Measurements from ENCODE around the gene ACRBP. TPM values are rescaled to one million over a fixed set of nuclear protein-coding genes. Genes with fewer than 3 reads are reported as not detected.
A peak's percentile ranks its signal among the peaks of the same experiment; 100 is the strongest.
"Not testable (repeated sequence)": the region's sequence is repeated elsewhere in the genome, so short reads cannot be mapped to it uniquely, and the experiment has no call there.

The ACRBP gene
- total and polyA plus RNA-seq, 5 experiments from 2014 or later, result 0.43 to 14.3 (median 7.1) TPM; not detected in 1

- Mint-ChIP-seq H3K36me3 (peaks cover 1 to 50% (median 25%) of the 10 kb centered on the region in 3 donors), H3K4me1 (peaks cover 38 to 58% (median 52%) of the 10 kb centered on the region in 4 donors), H3K4me3 (peak overlapping the region in 4 of 10 donors; percentile 77 to 96 (median 95)), H3K27ac (peak overlapping the region in 9 of 10 donors; percentile 78 to 97 (median 92)), H3K9me3 (no peaks in the 10 kb centered on the region), H3K27me3 (no peaks in the 10 kb centered on the region)
- DNase-seq (peak in 8 of 10 donors; percentile 13 to 77 (median 39)), ATAC-seq (no peak)
- POLR2A ChIA-PET, result interaction anchor here (0.6 to 4.9 kb wide), 13 partner anchors 11 to 110 kb away, joined by 3 to 41 read pairs (median 6); partner anchors contain the start of genes MRPL51 and ZNF384
Observed at GRCh38 chr12:6603095-6603567, 44.1 kb downstream of the ACRBP start.

GRCh38 chr12:6602526-6602925 is 44.7 kb downstream of the ACRBP start:
- Mint-ChIP-seq H3K9me3 (no peaks in the 10 kb centered on the region), H3K4me3 (peak overlapping the region in 4 of 10 donors; percentile 77 to 96 (median 95)), H3K27ac (peak overlapping the region in 9 of 10 donors; percentile 78 to 97 (median 92)), H3K36me3 (peaks cover 7 to 56% (median 30%) of the 10 kb centered on the region in 3 donors), H3K27me3 (no peaks in the 10 kb centered on the region), H3K4me1 (peaks cover 42 to 61% (median 54%) of the 10 kb centered on the region in 4 donors)
- POLR2A ChIA-PET, result interaction anchor here (0.6 to 4.9 kb wide), 12 partner anchors 11 to 109 kb away, joined by 3 to 41 read pairs (median 4); partner anchors contain the start of genes GAPDH and MRPL51
- no peak for ATAC-seq
- no peak for DNase-seq

GRCh38 chr12:6595673-6596072 is 51.6 kb downstream of the ACRBP start:
- H3K4me3 Mint-ChIP-seq, ATAC-seq, H3K27me3 Mint-ChIP-seq, H3K9me3 Mint-ChIP-seq, DNase-seq: not testable (repeated sequence)
- Mint-ChIP-seq H3K4me1 (peaks cover 3 to 35% (median 23%) of the 10 kb centered on the region in 4 donors), H3K36me3 (peaks cover 17 to 98% (median 39%) of the 10 kb centered on the region in 3 donors), H3K27ac (peak overlapping the region in 4 of 10 donors; percentile 24 to 91 (median 57))
- POLR2A ChIA-PET, result interaction anchor here (0.7 to 1.3 kb wide), 4 partner anchors 10 to 350 kb away, joined by 3 to 4 read pairs (median 4); no protein-coding TSS in a partner anchor

DNA sequence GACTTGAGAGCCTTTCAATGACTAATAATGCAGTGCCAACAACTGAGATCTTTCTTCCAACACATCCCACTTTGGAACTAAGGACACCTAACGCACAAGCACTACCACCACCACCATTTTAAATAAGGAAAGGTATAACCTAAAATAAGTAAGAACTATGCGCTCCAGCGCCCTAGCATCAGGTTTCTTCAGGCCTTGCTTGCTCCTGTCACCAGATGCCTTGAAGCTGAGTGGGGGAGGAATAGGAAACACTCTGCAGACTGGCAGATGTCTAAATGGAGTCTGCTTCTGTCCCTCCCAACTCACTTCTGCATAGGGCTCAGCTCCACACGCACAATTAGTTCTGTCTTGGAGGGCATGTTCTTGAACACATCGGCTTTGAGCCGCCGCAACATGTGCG is 55.1 kb downstream of the ACRBP start:
- Mint-ChIP-seq H3K4me3 (no peak overlapping the region), H3K4me1 (peaks cover 0 to 30% (median 16%) of the 10 kb centered on the region in 4 donors), H3K36me3 (peaks cover 10 to 97% (median 31%) of the 10 kb centered on the region in 3 donors), H3K27me3 (no peaks in the 10 kb centered on the region), H3K9me3 (no peaks in the 10 kb centered on the region), H3K27ac (peak overlapping the region in 6 of 10 donors; percentile 22 to 72 (median 51))
- ATAC-seq, result peak in 1 of 2 donors; percentile 10
- POLR2A ChIA-PET, result interaction anchor here (0.5 to 1.9 kb wide), 3 partner anchors 10 to 73 kb away, joined by 3 to 6 read pairs (median 3); no protein-coding TSS in a partner anchor
- DNase-seq, result no peak

Other genes starting within 250 kb of the ACRBP start
- 100 to 1,000 TPM; 149 to 150 TPM for gene CD27, start 202.5 kb downstream of the ACRBP start, total RNA-seq
- gene CD27, start 202.5 kb downstream of the ACRBP start, polyA plus RNA-seq, result 100 to 1,000 TPM; 391 to 632 (median 577) TPM
- gene TAPBPL, start 195.4 kb downstream of the ACRBP start, total RNA-seq, result 10 to 100 TPM; 42.5 to 45.4 TPM
- gene TAPBPL, start 195.4 kb downstream of the ACRBP start, polyA plus RNA-seq, result 100 to 1,000 TPM in 2 of 3 donors, 10 to 100 TPM in 1; 46.0 to 126 (median 106) TPM
- 10 to 100 TPM; 91.4 to 92.6 TPM for gene VAMP1, start 176.8 kb downstream of the ACRBP start, total RNA-seq
- 10 to 100 TPM in 2 of 3 donors, 1 to 10 TPM in 1; 9.7 to 13.6 (median 10.9) TPM for gene VAMP1, start 176.8 kb downstream of the ACRBP start, polyA plus RNA-seq
- gene MRPL51, start 154.2 kb downstream of the ACRBP start, total RNA-seq, result 10 to 100 TPM; 71.6 to 77.3 TPM
- 100 to 1,000 TPM; 220 to 230 (median 224) TPM for gene MRPL51, start 154.2 kb downstream of the ACRBP start, polyA plus RNA-seq
- gene NCAPD2, start 153.3 kb downstream of the ACRBP start, total RNA-seq, result 10 to 100 TPM; 40.4 to 46.3 TPM
- 10 to 100 TPM; 24.7 to 45.3 (median 28.1) TPM for gene NCAPD2, start 153.3 kb downstream of the ACRBP start, polyA plus RNA-seq
- 100 to 1,000 TPM; 355 to 363 TPM for gene GAPDH, start 112.9 kb downstream of the ACRBP start, total RNA-seq
- 1,000 to 10,000 TPM; 1,014 to 1,110 (median 1,062) TPM for gene GAPDH, start 112.9 kb downstream of the ACRBP start, polyA plus RNA-seq
- 10 to 100 TPM; 40.9 to 45.9 TPM for gene IFFO1, start 91.4 kb downstream of the ACRBP start, total RNA-seq
- 10 to 100 TPM in 1 of 3 donors, 1 to 10 TPM in 2; 3.7 to 10.8 (median 4.4) TPM for gene IFFO1, start 91.4 kb downstream of the ACRBP start, polyA plus RNA-seq
- 100 to 1,000 TPM in 1 of 2 experiments, 10 to 100 TPM in 1; 99.2 to 104 TPM for gene NOP2, start 79.1 kb downstream of the ACRBP start, total RNA-seq
- 10 to 100 TPM; 23.6 to 41.7 (median 24.7) TPM for gene NOP2, start 79.1 kb downstream of the ACRBP start, polyA plus RNA-seq
- 100 to 1,000 TPM; 296 to 308 TPM for gene CHD4, start 40.1 kb downstream of the ACRBP start, total RNA-seq
- gene CHD4, start 40.1 kb downstream of the ACRBP start, polyA plus RNA-seq, result 10 to 100 TPM; 31.4 to 57.3 (median 56.9) TPM
- gene LPAR5, start 11.5 kb downstream of the ACRBP start, total RNA-seq, result 10 to 100 TPM; 16.6 to 18.9 TPM
- 10 to 100 TPM in 2 of 3 donors, 1 to 10 TPM in 1; 7.9 to 14.2 (median 12.2) TPM for gene LPAR5, start 11.5 kb downstream of the ACRBP start, polyA plus RNA-seq
- gene ING4, start 15.7 kb upstream of the ACRBP start, total RNA-seq, result 10 to 100 TPM; 81.2 to 90.6 TPM
- 10 to 100 TPM; 89.5 to 99.6 (median 90.6) TPM for gene ING4, start 15.7 kb upstream of the ACRBP start, polyA plus RNA-seq
- gene ZNF384, start 41.9 kb upstream of the ACRBP start, total RNA-seq, result 10 to 100 TPM; 90.5 to 94.8 TPM
- 10 to 100 TPM; 17.6 to 39.6 (median 26.3) TPM for gene ZNF384, start 41.9 kb upstream of the ACRBP start, polyA plus RNA-seq
- gene PIANP, start 53.4 kb upstream of the ACRBP start, total RNA-seq, result 1 to 10 TPM in 1 of 2 experiments, under 1 TPM in 1; 0.41 to 1.2 TPM
- under 1 TPM in 2 of 3 donors, not detected in 1; 0.06 to 0.30 TPM for gene PIANP, start 53.4 kb upstream of the ACRBP start, polyA plus RNA-seq
- gene COPS7A, start 76.6 kb upstream of the ACRBP start, total RNA-seq, result 10 to 100 TPM; 27.0 to 35.4 TPM
- gene COPS7A, start 76.6 kb upstream of the ACRBP start, polyA plus RNA-seq, result 10 to 100 TPM; 34.9 to 42.4 (median 36.2) TPM
- 10 to 100 TPM; 87.6 to 98.9 TPM for gene MLF2, start 105.7 kb upstream of the ACRBP start, total RNA-seq
- 100 to 1,000 TPM in 2 of 3 donors, 10 to 100 TPM in 1; 98.5 to 133 (median 126) TPM for gene MLF2, start 105.7 kb upstream of the ACRBP start, polyA plus RNA-seq
- under 1 TPM in 1 of 2 experiments, not detected in 1; 0.55 TPM for gene PTMS, start 118.9 kb upstream of the ACRBP start, total RNA-seq
- 1 to 10 TPM in 1 of 3 donors, not detected in 2; 4.8 TPM for gene PTMS, start 118.9 kb upstream of the ACRBP start, polyA plus RNA-seq
- under 1 TPM; 0.60 to 0.75 TPM for gene LAG3, start 125.1 kb upstream of the ACRBP start, total RNA-seq
- 10 to 100 TPM in 1 of 3 donors, under 1 TPM in 2; 0.47 to 14.5 (median 0.59) TPM for gene LAG3, start 125.1 kb upstream of the ACRBP start, polyA plus RNA-seq
- gene CD4, start 142.1 kb upstream of the ACRBP start, total RNA-seq, result 1 to 10 TPM; 1.4 to 1.5 TPM
- 1 to 10 TPM in 1 of 3 donors, under 1 TPM in 2; 0.39 to 1.3 (median 0.53) TPM for gene CD4, start 142.1 kb upstream of the ACRBP start, polyA plus RNA-seq
- gene GPR162, start 174.4 kb upstream of the ACRBP start, total RNA-seq, result not detected
- gene GPR162, start 174.4 kb upstream of the ACRBP start, polyA plus RNA-seq, result not detected
- 1 to 10 TPM; 8.6 to 9.7 TPM for gene P3H3, start 181.0 kb upstream of the ACRBP start, total RNA-seq
- under 1 TPM; 0.42 to 0.73 (median 0.67) TPM for gene P3H3, start 181.0 kb upstream of the ACRBP start, polyA plus RNA-seq
- 1 to 10 TPM; 3.8 to 5.6 TPM for gene GNB3, start 193.5 kb upstream of the ACRBP start, total RNA-seq
- not detected for gene GNB3, start 193.5 kb upstream of the ACRBP start, polyA plus RNA-seq
- gene CDCA3, start 203.9 kb upstream of the ACRBP start, total RNA-seq, result 1 to 10 TPM; 2.6 to 2.7 TPM
- 1 to 10 TPM in 1 of 3 donors, under 1 TPM in 1, not detected in 1; 0.50 to 1.4 TPM for gene CDCA3, start 203.9 kb upstream of the ACRBP start, polyA plus RNA-seq
- gene USP5, start 204.7 kb upstream of the ACRBP start, total RNA-seq, result 10 to 100 TPM; 72.7 to 78.9 TPM
- gene USP5, start 204.7 kb upstream of the ACRBP start, polyA plus RNA-seq, result 10 to 100 TPM; 55.3 to 69.2 (median 56.7) TPM
- 100 to 1,000 TPM; 159 to 163 TPM for gene TPI1, start 220.1 kb upstream of the ACRBP start, total RNA-seq
- gene TPI1, start 220.1 kb upstream of the ACRBP start, polyA plus RNA-seq, result 100 to 1,000 TPM; 372 to 497 (median 479) TPM
- 10 to 100 TPM; 22.0 to 23.3 TPM for gene SPSB2, start 225.9 kb upstream of the ACRBP start, total RNA-seq
- gene SPSB2, start 225.9 kb upstream of the ACRBP start, polyA plus RNA-seq, result 10 to 100 TPM; 10.1 to 10.6 (median 10.2) TPM

Measured in naive thymus-derived CD8-positive, alpha-beta T cell (primary cell).